Right renal pelvis (tissue), 4 donors: Measurements from ENCODE around the gene MACROD2. TPM values are rescaled to one million over a fixed set of nuclear protein-coding genes. Genes with fewer than 3 reads are reported as not detected.

Source experiments
- DNase-seq, 4 donors: peaks; one replicate each; pipeline ENCODE4 v3.0.0-alpha.2; 2013; ENCODE audit warnings: low read depth in 4 of 4, low spot score in 3 of 4, missing footprints in 1 of 4
- polyA plus RNA-seq, 4 donors: library from polyadenylated mRNA; unstranded; fragments of 120-200 nt; gene quantifications; one replicate each; pipeline ENCODE4 v1.2.1, GENCODE V29; 2013; ENCODE audit not compliant: insufficient read length in 4 of 4

Gene MACROD2
- polyA plus RNA-seq, 4 donors, result 12.4 to 14.4 (median 13.6) TPM

DNA sequence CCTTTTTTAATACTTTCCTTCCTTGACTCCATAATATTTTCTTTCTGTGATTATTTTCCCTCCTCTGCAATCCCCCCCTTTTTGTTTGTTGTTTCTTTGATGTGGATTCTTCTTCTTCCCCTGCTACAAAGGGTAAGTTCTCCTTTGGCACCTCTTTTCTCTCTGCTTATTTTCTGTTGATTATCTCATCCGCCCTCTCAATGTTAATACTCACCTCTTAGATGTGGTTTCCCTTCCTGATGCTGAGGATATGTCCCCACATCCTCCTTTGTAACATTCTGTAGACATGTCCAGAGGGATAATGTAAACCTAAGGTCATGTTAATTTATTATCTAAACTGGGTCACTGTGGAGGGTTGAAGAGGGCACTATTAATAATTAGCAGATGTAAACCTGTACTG, 324.4 kb downstream of the MACROD2 start:
- DNase-seq, result no peak

- DNase-seq, result no peak
Measured at GRCh38 chr20:14331646-14332045, 336.3 kb downstream of the MACROD2 start.

GRCh38 chr20:14332866-14333265, 337.6 kb downstream of the MACROD2 start:
- no peak for DNase-seq

- DNase-seq, result no peak
Measured at GRCh38 chr20:14333721-14334120, 338.4 kb downstream of the MACROD2 start.

- DNase-seq, result peak; percentile 65 to 82 (median 70)
Measured at GRCh38 chr20:14334306-14334930, 339.1 kb downstream of the MACROD2 start.

DNA sequence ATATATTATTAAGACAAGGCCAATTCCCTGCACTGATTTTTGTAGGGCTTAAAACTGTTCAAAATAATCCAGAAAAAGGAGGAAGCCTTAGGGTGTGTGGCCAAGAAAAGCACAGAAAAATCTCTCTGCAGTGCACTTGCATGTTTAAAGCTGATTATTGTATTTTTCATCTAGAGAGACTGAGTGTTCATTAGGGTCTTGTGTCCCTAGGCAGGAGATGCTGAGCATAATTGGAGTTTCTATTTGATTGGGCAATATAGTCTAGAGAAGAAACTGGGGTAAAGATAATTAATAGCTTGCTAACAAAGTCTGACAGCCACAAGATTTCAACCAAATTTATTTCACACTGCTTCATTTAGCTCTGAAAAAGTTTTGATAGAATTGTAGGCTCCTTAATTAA, 339.7 kb downstream of the MACROD2 start:
- no peak for DNase-seq

- peak in 2 of 4 donors; percentile 52 to 66 for DNase-seq
Measured at GRCh38 chr20:14336686-14337085, 341.4 kb downstream of the MACROD2 start.

DNA sequence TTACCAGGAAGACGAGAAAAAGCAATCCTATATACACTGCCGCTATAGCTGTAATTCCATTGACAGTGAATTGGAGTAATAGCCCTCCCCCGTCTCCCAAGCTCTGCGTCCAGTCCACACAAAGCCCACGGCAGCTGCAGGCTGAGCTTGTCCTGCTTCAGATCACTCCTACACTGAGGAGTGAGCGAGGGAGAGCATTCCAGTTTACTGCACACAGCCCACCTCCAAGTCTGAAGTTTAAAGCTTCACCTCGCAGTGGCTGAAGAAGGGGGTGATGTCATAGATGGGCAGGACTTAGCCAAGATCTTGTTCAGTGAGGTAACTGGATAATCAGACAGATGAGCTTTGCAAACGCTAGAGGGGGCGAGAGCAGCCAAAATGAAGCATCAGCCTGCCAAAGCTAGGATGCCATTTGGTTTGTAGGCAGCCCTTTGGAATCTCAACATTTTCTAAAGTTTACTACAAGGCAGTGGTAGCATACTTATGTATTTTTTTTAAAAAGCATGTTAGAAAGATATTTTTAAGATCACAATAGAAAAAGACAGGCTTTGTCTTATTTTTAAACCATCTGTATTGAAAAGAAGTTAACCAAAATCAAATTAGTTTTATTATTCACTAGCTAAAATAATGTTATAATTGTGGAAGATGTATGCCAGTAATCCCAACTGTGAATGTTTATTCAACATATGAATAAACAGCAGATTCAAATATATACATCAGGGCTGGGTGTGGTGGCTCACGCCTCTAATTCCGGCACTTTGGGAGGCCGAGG, 342.3 kb downstream of the MACROD2 start, which contains the start of gene FLRT3:
Gene FLRT3, minus strand, starts transcription at position 213 of the 772 bp plus-strand sequence. CDS start 10,106 bp downstream, outside the sequence.
- peak; percentile 90 to 97 (median 96) for DNase-seq

- no peak for DNase-seq
Measured at GRCh38 chr20:14341801-14342200, 346.5 kb downstream of the MACROD2 start.

GRCh38 chr20:14342918-14343317, 347.6 kb downstream of the MACROD2 start:
- no peak for DNase-seq

DNA sequence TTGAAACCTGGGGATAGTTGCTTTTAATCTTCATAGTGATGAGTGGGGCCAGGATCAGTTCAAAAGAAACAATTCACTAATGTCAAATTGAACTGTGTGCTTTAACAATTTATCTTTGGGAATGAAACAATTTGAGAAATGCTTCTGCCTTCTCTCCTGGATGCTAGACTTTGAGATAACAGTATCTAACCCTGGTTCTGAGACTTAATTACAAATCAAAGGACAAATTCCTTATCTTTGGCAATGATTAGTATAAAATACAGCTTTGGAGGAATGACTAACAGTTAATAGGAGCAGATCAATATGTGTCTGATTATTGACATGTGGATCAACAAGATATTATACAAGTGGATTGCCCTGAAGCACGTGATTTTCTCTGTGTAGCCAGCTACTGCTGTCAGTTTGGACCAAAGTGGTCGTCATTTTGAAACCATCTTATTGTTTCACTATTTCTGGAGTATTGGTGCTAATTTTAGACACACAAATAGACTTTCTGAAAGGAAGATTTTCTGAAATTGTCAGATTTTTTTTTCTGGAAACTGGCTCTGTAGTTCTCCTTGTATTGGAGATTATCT, 348.3 kb downstream of the MACROD2 start:
- DNase-seq, result no peak

- no peak for DNase-seq
Measured at GRCh38 chr20:14344746-14345145, 349.4 kb downstream of the MACROD2 start.

DNA sequence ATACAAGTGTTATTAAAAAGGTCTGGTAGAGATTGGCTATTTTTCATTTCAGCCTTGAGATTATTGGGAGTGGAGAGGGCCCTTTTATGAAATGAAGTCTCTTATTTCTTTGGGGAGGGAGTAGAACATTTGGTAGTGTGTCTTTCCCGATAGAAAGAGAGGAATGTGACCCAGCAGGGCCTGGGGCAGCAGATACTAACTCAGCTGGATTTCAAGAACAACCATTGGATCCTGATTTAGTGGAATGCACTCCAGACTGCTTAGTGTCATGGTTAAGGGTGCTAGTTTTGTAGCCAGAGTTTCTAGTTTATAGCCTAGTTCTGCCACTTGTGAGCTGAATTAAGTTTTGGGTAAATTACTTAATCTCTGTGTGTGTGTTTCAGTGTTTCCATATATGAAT, 360.5 kb downstream of the MACROD2 start:
- DNase-seq, result no peak

GRCh38 chr20:14360416-14360815, 365.1 kb downstream of the MACROD2 start:
- DNase-seq, result no peak

DNA sequence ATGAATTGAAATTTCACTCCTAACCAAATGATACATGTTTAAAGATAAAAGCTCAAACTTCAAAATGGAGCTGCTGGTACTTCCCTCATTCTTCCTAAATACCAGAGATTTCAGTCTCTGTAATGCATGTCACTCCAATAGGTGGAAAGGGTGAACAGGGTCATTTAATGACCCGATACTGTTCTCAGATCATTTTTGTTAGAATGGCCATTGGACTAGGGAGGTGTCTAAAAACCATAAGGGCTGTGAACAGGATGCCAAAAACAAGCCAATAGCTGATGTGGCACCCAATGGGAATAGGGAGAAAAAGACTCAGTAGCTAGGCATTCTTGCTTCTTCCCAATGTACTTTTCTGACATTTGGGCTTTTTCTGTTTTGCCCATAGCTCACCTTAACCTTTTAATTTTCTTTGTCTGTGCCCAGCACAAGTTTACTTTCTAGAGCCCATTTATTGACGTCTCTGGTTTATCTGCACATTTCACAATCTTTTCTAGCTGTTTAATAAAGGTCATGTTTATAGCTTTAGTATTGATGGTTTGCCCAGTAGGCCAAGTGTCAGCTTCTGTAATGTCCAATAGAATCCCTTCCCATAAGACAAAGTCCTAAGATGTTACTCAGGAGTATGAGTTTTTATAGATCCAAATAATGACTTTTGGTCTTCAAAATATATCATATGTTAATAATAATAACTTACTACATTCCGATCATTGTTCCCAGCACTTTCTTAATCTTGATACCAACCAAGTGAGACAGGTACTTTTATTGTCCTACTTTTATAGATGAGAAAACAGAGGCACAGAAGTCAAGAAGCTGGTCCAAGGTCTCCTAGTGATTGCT, 366.4 kb downstream of the MACROD2 start:
- no peak for DNase-seq

DNA sequence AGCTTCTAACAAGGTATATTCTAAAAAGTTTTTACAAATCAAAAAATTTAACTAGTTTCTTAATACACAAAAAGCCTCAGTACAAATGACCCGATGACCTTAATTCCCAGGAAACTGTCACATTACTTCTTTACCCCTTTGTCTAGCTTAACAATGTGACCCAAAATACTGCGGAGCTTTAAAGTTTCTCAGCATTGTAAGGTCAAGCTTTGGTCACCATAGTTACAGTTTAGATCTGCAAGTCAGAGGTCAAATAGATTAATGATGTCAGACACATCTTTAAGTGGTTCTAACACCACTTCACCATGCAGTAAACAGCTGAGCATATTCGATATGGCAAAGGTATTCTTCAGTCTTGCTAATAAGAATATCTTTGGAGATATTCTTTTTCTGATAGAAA, 378.9 kb downstream of the MACROD2 start:
- DNase-seq, result no peak

GRCh38 chr20:14375416-14375985, 380.2 kb downstream of the MACROD2 start:
- DNase-seq, result no peak

DNA sequence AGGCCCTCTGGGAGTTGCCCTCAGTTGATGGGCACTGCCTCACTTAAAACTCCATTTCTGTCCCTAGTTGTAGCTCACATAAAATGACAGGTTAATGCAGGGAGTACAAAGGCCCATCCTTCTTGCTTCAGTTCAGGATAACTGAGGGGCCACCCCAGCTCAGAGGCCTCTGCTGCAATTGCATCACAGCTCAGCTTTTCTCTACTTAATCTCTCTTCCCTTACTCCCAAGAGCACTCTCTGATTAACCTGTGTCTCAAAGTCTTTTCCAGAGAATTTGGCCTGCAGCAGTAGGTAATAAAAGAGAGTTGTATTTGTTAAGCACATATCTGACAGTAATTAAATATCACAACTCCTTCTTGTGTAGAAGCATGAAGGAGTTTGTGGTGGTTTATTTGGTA, 383.0 kb downstream of the MACROD2 start:
- no peak for DNase-seq

DNA sequence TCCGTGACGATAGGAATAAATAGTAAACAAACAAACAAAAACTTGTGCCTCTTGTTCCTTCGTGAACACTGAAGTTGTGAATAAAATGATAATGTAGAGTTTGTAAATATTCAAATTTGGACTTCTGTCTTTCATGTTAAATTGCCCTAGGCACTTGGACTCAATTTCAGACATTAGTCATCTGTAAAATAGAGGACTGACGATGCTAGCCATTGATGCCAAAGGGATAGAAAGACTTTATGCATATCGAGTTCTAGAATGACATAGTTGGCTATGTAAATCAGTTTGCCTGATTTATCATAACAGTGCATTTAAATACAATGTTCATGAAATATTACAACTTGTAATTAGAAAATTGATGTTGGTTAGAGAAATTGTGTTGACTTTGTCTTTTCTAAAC, 388.0 kb downstream of the MACROD2 start:
- no peak for DNase-seq

- DNase-seq, result no peak
Measured at GRCh38 chr20:14384416-14385175, 389.3 kb downstream of the MACROD2 start.
